Caco-2 (cell line): ENCODE measurements around the gene OXNAD1. TPM values are rescaled to one million over a fixed set of nuclear protein-coding genes. Genes with fewer than 3 reads are reported as not detected.

Experiments used
- BruUV-seq: library from RNA; stranded (reverse); fragments of 400-500 nt; replicated peaks from 2 replicates; lab custom pipeline; 2021; lab: Mats Ljungman, UMichigan
- CTCF ChIA-PET: fragments of 300-600 bp; sonication (Branson Sonifier 250); formaldehyde crosslinking; loops from one replicate; lab custom pipeline; 2022; ENCODE audit warnings: antibody characterized with exemption; lab: Charles Lee
- POLR2A ChIA-PET: fragments of 300-600 bp; sonication (Branson Sonifier 250); formaldehyde crosslinking; loops from one replicate; lab custom pipeline; 2022; ENCODE audit warnings: antibody characterized with exemption; lab: Charles Lee
- DNase-seq, 2 experiments: peaks; one replicate each; pipeline versions ENCODE4 v3.0.0 to v3.0.0-alpha.2; 2020 to 2022
- H3K27me3 ChIP-seq: replicated peaks from 2 replicates; pipeline ENCODE4 v1.6.0; 2011; ENCODE audit warnings: low read length; ENCODE audit not compliant: control insufficient read depth, insufficient read depth
- H3K36me3 ChIP-seq: 2 replicates; pipeline ENCODE4 v1.5.1; 2011; ENCODE audit warnings: low read length; ENCODE audit not compliant: control insufficient read depth, insufficient read depth
- H3K4me1 ChIP-seq: fragments of 250-450 bp; sonication (Bioruptor Pico); 2 replicates; pipeline ENCODE4 v1.5.1; 2020; ENCODE audit warnings: mild to moderate bottlenecking
- H3K4me3 ChIP-seq: 2 replicates; pipeline ENCODE4 v1.5.1; 2011; ENCODE audit warnings: low read depth, mild to moderate bottlenecking, control low read depth, low read length
- H3K9me3 ChIP-seq: fragments of 250-450 bp; sonication (Bioruptor Pico); 2 replicates; pipeline ENCODE4 v1.5.1; 2020; ENCODE audit warnings: mild to moderate bottlenecking, moderate library complexity
- H3K27ac Mint-ChIP-seq: one replicate; pipeline ENCODE4 v1.8.0; 2022; ENCODE audit warnings: mixed read lengths; ENCODE audit not compliant: unreplicated experiment
- H3K27me3 Mint-ChIP-seq: one replicate; pipeline ENCODE4 v1.8.0; 2022; ENCODE audit warnings: mixed read lengths; ENCODE audit not compliant: insufficient read depth, unreplicated experiment
- H3K36me3 Mint-ChIP-seq: one replicate; pipeline ENCODE4 v1.8.0; 2022; ENCODE audit warnings: mild to moderate bottlenecking, mixed read lengths; ENCODE audit not compliant: insufficient read depth, unreplicated experiment
- H3K4me1 Mint-ChIP-seq: one replicate; pipeline ENCODE4 v1.8.0; 2022; ENCODE audit warnings: low read depth, mixed read lengths; ENCODE audit not compliant: unreplicated experiment
- H3K4me3 Mint-ChIP-seq: one replicate; pipeline ENCODE4 v1.8.0; 2022; ENCODE audit warnings: mild to moderate bottlenecking, moderate library complexity, mixed read lengths; ENCODE audit not compliant: unreplicated experiment
- H3K9me3 Mint-ChIP-seq: one replicate; pipeline ENCODE4 v1.8.0; 2022; ENCODE audit warnings: mixed read lengths; ENCODE audit not compliant: unreplicated experiment
- CTCF ChIP-seq, 2 experiments: fragments of 200-600 bp in 1 of 2; IDR thresholded peaks; 1 replicate in 1 of 2; 2 replicates in 1 of 2; pipeline versions ENCODE4 v1.5.1 to v1.8.0; 2011 to 2022; ENCODE audit warnings: antibody characterized with exemption in 1 of 2, control low read depth in 1 of 2, inconsistent platforms in 1 of 2, low read depth in 1 of 2, low read length in 1 of 2, mild to moderate bottlenecking in 1 of 2, moderate library complexity in 1 of 2; ENCODE audit not compliant: insufficient read depth in 1 of 2, severe bottlenecking in 1 of 2, unreplicated experiment in 1 of 2
- intact Hi-C: fragments of 100-400 bp; cut with micrococcal nuclease; formaldehyde crosslinking; loops from one replicate; pipeline ENCODE4 v1.10.0; 2022; ENCODE audit not compliant: unreplicated experiment
- total RNA-seq: library from RNA; stranded (reverse); gene quantifications from 2 replicates; pipeline ENCODE4 v1.2.3, GENCODE V29; 2022

OXNAD1 gene
- total RNA-seq, 1 experiment from 2014 or later = 20.0 TPM

GRCh38 chr3:16258177-16258576 is 6.8 kb upstream of the OXNAD1 start:
- H3K27me3 Mint-ChIP-seq = no peaks in the 10 kb centered on the region
- DNase-seq = no peak
- ChIA-PET CTCF (no interaction called here), POLR2A (no interaction called here)
- H3K4me3 Mint-ChIP-seq = no peak overlapping the region
- H3K4me1 Mint-ChIP-seq = no peaks in the 10 kb centered on the region
- no peak for TF ChIP-seq CTCF (IDR thresholded peaks at IDR 0.05; ENCODE audit: insufficient read depth in 1 of 2, low read depth in 1 of 2, low read length in 1 of 2, severe bottlenecking in 1 of 2, unreplicated experiment in 1 of 2)
- intact Hi-C loops = no loop called here
- H3K27ac Mint-ChIP-seq = no peak overlapping the region
- H3K9me3 ChIP-seq = no peaks in the 10 kb centered on the region
- H3K4me1 ChIP-seq = no peaks in the 10 kb centered on the region
- no peaks in the 10 kb centered on the region for H3K27me3 ChIP-seq
- no peaks in the 10 kb centered on the region for H3K9me3 Mint-ChIP-seq
- no peaks in the 10 kb centered on the region for H3K36me3 ChIP-seq
- H3K4me3 ChIP-seq = no peak overlapping the region
- no TSS peak for BruUV-seq
- H3K36me3 Mint-ChIP-seq = peaks cover 7% of the 10 kb centered on the region

GRCh38 chr3:16258866-16259265 is 6.1 kb upstream of the OXNAD1 start:
- H3K27ac Mint-ChIP-seq = no peak overlapping the region
- intact Hi-C loops = no loop called here
- H3K27me3 Mint-ChIP-seq = no peaks in the 10 kb centered on the region
- Histone ChIP-seq H3K4me1 (no peaks in the 10 kb centered on the region), H3K4me3 (no peak overlapping the region), H3K36me3 (no peaks in the 10 kb centered on the region), H3K9me3 (no peaks in the 10 kb centered on the region), H3K27me3 (no peaks in the 10 kb centered on the region)
- H3K9me3 Mint-ChIP-seq = no peaks in the 10 kb centered on the region
- ChIA-PET CTCF (no interaction called here), POLR2A (no interaction called here)
- BruUV-seq = no TSS peak
- H3K36me3 Mint-ChIP-seq = peaks cover 7% of the 10 kb centered on the region
- H3K4me1 Mint-ChIP-seq = peaks cover 1% of the 10 kb centered on the region
- TF ChIP-seq CTCF (IDR thresholded peaks at IDR 0.05; ENCODE audit: insufficient read depth in 1 of 2, low read depth in 1 of 2, low read length in 1 of 2, severe bottlenecking in 1 of 2, unreplicated experiment in 1 of 2) = no peak
- no peak for DNase-seq
- no peak overlapping the region for H3K4me3 Mint-ChIP-seq

- H3K36me3 ChIP-seq = no peaks in the 10 kb centered on the region
- POLR2A ChIA-PET = no interaction called here
- no peak overlapping the region for H3K4me3 ChIP-seq
- no peaks in the 10 kb centered on the region for H3K9me3 ChIP-seq
- Mint-ChIP-seq H3K4me1 (peaks cover 7% of the 10 kb centered on the region), H3K27me3 (no peaks in the 10 kb centered on the region), H3K36me3 (peaks cover 12% of the 10 kb centered on the region), H3K4me3 (no peak overlapping the region), H3K27ac (no peak overlapping the region), H3K9me3 (no peaks in the 10 kb centered on the region)
- BruUV-seq = no TSS peak
- TF ChIP-seq CTCF (IDR thresholded peaks at IDR 0.05; ENCODE audit: insufficient read depth in 1 of 2, low read depth in 1 of 2, low read length in 1 of 2, severe bottlenecking in 1 of 2, unreplicated experiment in 1 of 2) = no peak
- intact Hi-C loops = no loop called here
- no peaks in the 10 kb centered on the region for H3K4me1 ChIP-seq
- CTCF ChIA-PET = no interaction called here
- no peaks in the 10 kb centered on the region for H3K27me3 ChIP-seq
- DNase-seq = no peak
Measured at GRCh38 chr3:16260046-16260445, 5.0 kb upstream of the OXNAD1 start.
